Ovary (tissue), 3 donors: Measurements from ENCODE around the gene FMN1.

Experiments used
- EP300 ChIP-seq: sonication (generic); formaldehyde crosslinking; IDR thresholded peaks from one replicate; pipeline ENCODE4 v1.6.1; 2017; ENCODE audit warnings: antibody characterized with exemption
- TF ChIP-seq, protein P1 (sequence below), 3 donors: fragments of 450-650 bp in 2 of 3; fragments of 200-600 bp in 1 of 3; IDR thresholded peaks; one replicate each; pipeline versions ENCODE4 v1.5.1 to v1.8.0; 2016 to 2022; ENCODE audit warnings: antibody characterized with exemption in 3 of 3, mild to moderate bottlenecking in 1 of 3
- donor health status: DM: no; HTN: no; CAD: no.

DNA sequence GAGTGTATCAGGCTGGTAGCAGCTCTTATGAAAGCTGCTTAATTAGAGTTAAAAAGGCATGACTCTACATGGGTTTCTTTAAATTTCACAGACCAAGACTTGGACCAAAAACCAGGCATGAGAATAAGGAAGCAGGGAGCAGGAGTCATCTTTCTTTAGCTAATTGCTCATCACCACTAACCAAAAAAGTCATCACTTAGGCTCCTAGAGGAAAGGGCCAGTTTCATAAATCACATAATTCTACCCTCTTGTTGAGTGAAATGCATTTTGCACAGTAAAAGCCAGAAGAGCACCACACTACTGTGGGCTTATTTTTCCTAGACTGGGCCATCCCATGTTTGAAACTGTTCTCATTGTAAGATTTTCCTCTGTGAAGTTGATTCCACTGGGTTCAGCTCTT lies 301.1 kb downstream of the FMN1 start:
- no peak for TF ChIP-seq EP300
- TF ChIP-seq, protein P1, sequence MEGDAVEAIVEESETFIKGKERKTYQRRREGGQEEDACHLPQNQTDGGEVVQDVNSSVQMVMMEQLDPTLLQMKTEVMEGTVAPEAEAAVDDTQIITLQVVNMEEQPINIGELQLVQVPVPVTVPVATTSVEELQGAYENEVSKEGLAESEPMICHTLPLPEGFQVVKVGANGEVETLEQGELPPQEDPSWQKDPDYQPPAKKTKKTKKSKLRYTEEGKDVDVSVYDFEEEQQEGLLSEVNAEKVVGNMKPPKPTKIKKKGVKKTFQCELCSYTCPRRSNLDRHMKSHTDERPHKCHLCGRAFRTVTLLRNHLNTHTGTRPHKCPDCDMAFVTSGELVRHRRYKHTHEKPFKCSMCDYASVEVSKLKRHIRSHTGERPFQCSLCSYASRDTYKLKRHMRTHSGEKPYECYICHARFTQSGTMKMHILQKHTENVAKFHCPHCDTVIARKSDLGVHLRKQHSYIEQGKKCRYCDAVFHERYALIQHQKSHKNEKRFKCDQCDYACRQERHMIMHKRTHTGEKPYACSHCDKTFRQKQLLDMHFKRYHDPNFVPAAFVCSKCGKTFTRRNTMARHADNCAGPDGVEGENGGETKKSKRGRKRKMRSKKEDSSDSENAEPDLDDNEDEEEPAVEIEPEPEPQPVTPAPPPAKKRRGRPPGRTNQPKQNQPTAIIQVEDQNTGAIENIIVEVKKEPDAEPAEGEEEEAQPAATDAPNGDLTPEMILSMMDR (IDR thresholded peaks at IDR 0.05) = no peak
